Fibroblast of pulmonary artery (primary cell): ENCODE data around the gene MITF.

Experiments
- DNase-seq: peaks from one replicate; pipeline ENCODE4 v3.0.0-alpha.2; 2010; ENCODE audit warnings: low read depth
- H3K4me3 ChIP-seq: replicated peaks from 2 replicates; pipeline ENCODE4 v1.5.1; 2011; ENCODE audit warnings: low read depth, mild to moderate bottlenecking, control low read depth, low read length, moderate library complexity
- TF ChIP-seq, protein P1 (sequence below): IDR thresholded peaks from 2 replicates; pipeline ENCODE4 v1.5.1; 2011; ENCODE audit warnings: mild to moderate bottlenecking, control low read depth, low read length, inconsistent platforms; ENCODE audit errors: missing control alignments

Gene MITF

DNA sequence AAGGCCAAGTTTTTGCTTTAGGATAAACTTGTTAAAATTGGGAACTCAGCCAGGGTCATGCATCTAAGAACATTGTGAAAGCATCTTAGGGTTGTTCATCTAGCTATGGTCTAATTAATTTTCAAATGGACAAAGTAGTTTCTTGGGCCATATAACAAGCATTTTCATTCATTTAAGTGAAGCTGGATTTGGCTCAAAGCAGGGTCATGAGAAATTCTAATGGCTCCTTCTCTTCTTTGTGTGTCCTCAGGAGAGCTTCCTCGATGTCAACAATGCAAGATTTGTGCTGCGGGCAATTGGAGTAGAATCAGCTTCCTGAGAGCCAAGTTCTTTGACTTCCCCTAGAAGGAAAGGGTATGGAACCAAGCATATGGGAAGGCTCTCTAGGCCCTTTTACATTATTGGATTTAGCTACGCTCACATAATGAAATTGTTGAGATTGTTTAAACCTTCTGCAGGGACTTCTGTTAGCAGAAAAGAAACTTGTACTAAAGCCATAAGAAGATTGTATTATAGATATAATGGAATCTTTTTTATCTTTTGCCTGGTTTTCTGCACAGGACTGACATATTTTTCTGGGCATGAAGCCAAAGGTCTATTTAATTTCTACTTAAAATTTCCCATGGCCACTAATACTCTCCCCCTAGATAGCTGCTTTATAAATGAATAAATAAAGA, 258.5 kb downstream of the MITF start:
- H3K4me3 ChIP-seq: no peak overlapping the region
- DNase-seq: peak; percentile 7
- TF ChIP-seq, protein P1, sequence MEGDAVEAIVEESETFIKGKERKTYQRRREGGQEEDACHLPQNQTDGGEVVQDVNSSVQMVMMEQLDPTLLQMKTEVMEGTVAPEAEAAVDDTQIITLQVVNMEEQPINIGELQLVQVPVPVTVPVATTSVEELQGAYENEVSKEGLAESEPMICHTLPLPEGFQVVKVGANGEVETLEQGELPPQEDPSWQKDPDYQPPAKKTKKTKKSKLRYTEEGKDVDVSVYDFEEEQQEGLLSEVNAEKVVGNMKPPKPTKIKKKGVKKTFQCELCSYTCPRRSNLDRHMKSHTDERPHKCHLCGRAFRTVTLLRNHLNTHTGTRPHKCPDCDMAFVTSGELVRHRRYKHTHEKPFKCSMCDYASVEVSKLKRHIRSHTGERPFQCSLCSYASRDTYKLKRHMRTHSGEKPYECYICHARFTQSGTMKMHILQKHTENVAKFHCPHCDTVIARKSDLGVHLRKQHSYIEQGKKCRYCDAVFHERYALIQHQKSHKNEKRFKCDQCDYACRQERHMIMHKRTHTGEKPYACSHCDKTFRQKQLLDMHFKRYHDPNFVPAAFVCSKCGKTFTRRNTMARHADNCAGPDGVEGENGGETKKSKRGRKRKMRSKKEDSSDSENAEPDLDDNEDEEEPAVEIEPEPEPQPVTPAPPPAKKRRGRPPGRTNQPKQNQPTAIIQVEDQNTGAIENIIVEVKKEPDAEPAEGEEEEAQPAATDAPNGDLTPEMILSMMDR: no peak

GRCh38 chr3:69998759-69999139, 259.5 kb downstream of the MITF start:
- no peak overlapping the region for H3K4me3 ChIP-seq
- no peak for DNase-seq
- TF ChIP-seq, protein P1: no peak

GRCh38 chr3:69999140-70000027, 260.1 kb downstream of the MITF start, which contains the start of gene SAMMSON:
SAMMSON (plus strand) TSS chr3:69999733.
- TF ChIP-seq, protein P1: no peak
- no peak within 1 kb of the TSS for H3K4me3 ChIP-seq
- peak; percentile 44 for DNase-seq

DNA sequence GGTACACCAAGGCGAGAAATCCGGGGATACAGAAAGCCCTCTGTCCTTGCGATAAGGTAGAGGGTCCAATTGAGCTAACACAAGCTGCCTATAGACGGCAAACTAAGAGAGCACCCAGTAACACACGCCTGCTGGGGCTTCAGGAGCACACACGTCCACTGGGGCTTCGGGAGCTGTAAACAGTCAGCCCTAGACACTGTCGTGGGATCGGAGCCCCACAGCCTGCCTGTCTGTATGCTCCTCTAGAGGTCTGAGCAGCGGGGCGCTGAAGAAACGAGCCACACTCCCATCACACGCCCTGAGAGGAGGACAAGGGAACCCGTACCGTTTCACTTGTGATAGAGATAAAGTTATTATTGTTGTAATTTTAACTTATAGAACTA, 260.8 kb downstream of the MITF start:
- no peak overlapping the region for H3K4me3 ChIP-seq
- TF ChIP-seq, protein P1: no peak
- DNase-seq: no peak

DNA sequence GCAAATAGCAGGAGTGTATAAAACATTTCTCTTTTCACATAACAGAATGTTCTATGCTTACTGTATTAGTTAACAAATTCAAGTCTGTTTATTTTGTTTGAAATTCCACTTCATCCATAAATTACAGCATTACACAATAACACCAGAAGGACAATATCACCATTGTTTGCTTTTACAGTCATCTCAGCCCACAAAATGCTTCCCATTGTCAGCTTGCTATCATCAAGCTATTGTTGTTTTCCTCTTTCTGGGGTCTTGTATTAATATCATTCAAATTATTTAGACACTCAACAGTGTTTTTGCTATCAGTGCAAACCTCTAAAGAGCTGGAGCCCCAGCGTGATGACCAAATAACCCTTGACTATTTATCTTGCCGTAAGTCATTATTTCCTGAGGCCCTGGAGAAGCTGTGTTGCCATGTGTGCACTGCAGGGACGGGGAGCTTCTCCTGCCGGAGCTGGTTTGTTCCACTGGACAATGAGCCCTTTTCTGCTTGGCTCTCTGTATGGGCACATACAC, 261.4 kb downstream of the MITF start:
- TF ChIP-seq, protein P1: no peak
- DNase-seq: peak; percentile 38
- no peak overlapping the region for H3K4me3 ChIP-seq

DNA sequence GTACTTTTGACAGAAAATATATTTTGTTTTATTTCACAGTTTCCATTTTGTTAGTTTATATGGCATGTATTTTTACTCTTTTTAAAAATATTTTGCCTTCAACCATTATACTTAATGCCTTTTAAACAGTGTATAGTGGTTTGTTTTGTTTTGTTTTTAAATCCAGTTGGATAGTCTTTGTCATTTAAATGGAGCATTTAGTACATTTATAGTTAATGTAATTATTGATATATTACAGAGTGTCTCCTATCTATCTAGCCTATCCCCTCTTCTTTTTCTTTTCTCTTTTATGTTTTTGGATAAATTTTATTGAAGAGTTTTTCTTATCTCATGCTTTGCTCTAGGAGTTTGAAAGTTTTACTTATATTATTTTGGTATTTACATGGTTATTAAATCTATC, 263.9 kb downstream of the MITF start:
- no peak for DNase-seq
- no peak overlapping the region for H3K4me3 ChIP-seq
- TF ChIP-seq, protein P1: no peak
